Endothelial cell of umbilical vein (primary cell): ENCODE data around the gene LACTB.

ENCODE experiments used
- EZH2 ChIP-seq: IDR thresholded peaks from 2 replicates; pipeline ENCODE4 v1.6.1; 2012; ENCODE audit warnings: borderline replicate concordance, low read depth, mild to moderate bottlenecking, moderate library complexity, low read length, inconsistent platforms; ENCODE audit not compliant: severe bottlenecking
- POLR2A ChIP-seq: IDR thresholded peaks from 2 replicates; pipeline ENCODE4 v1.6.1; 2012; ENCODE audit warnings: low read depth, mild to moderate bottlenecking, control low read depth, low read length

GRCh38 chr15:63156086-63156710, 34.5 kb downstream of the LACTB start:
- TF ChIP-seq POLR2A, result no peak
- TF ChIP-seq EZH2, result no peak
